OCI-LY1 (cell line): Measurements from ENCODE around the gene TLCD2.
A peak's percentile ranks its signal among the peaks of the same experiment; 100 is the strongest.
"Not testable (repeated sequence)": the region's sequence is repeated elsewhere in the genome, so short reads cannot be mapped to it uniquely, and the experiment has no call there.

Source experiments
- H2AFZ ChIP-seq: fragments of 200-600 bp; sonication (generic), shearing (Covaris generic); 2 replicates; pipeline ENCODE4 v1.6.0; 2014; ENCODE audit warnings: antibody characterized with exemption, mild to moderate bottlenecking, low read length
- H3F3A ChIP-seq: fragments of 200-600 bp; sonication (generic), shearing (Covaris generic); 2 replicates; pipeline ENCODE4 v1.6.0; 2014; ENCODE audit warnings: mild to moderate bottlenecking, antibody characterized with exemption, low read length, moderate library complexity; ENCODE audit not compliant: insufficient read depth
- H3K27ac ChIP-seq: fragments of 200-600 bp; sonication (generic); 2 replicates; pipeline ENCODE4 v1.5.1; 2014; ENCODE audit warnings: low read length, mixed run types, mild to moderate bottlenecking, low read depth; ENCODE audit not compliant: poor library complexity, severe bottlenecking
- H3K27me3 ChIP-seq: fragments of 200-600 bp; sonication (generic); 2 replicates; pipeline ENCODE4 v1.6.0; 2014; ENCODE audit warnings: antibody characterized with exemption, mild to moderate bottlenecking, low read length, moderate library complexity; ENCODE audit not compliant: insufficient read depth
- H3K36me3 ChIP-seq: fragments of 200-600 bp; sonication (generic); 2 replicates; pipeline ENCODE4 v1.6.1; 2014; ENCODE audit warnings: mild to moderate bottlenecking, antibody characterized with exemption, low read length, moderate library complexity, mixed read lengths; ENCODE audit not compliant: insufficient read depth
- H3K4me1 ChIP-seq: fragments of 200-600 bp; sonication (generic); 2 replicates; pipeline ENCODE4 v1.5.1; 2014; ENCODE audit warnings: mild to moderate bottlenecking, low read length, moderate library complexity; ENCODE audit not compliant: insufficient read depth, severe bottlenecking
- H3K4me2 ChIP-seq: fragments of 200-600 bp; sonication (generic), shearing (Covaris generic); 2 replicates; pipeline ENCODE4 v1.6.1; 2014; ENCODE audit warnings: low read length
- H3K4me3 ChIP-seq: fragments of 200-600 bp; sonication (generic); 2 replicates; pipeline ENCODE4 v1.5.1; 2014; ENCODE audit warnings: low read length, low read depth, mild to moderate bottlenecking, mixed read lengths; ENCODE audit not compliant: poor library complexity, severe bottlenecking
- H3K79me2 ChIP-seq: fragments of 200-600 bp; shearing (Covaris generic); 2 replicates; pipeline ENCODE4 v1.6.1; 2016; ENCODE audit warnings: mixed run types, low read length, mixed read lengths; ENCODE audit not compliant: insufficient read depth
- H3K9ac ChIP-seq: fragments of 200-600 bp; sonication (generic), shearing (Covaris generic); 2 replicates; pipeline ENCODE4 v1.6.1; 2014; ENCODE audit warnings: mild to moderate bottlenecking, low read length, mixed read lengths
- H3K9me2 ChIP-seq: fragments of 200-600 bp; sonication (generic), shearing (Covaris generic); 2 replicates; pipeline ENCODE4 v1.6.1; 2014; ENCODE audit warnings: low read depth, mild to moderate bottlenecking, low read length, mixed read lengths
- H3K9me3 ChIP-seq: fragments of 200-600 bp; shearing (Covaris generic); 2 replicates; pipeline ENCODE4 v1.6.1; 2014; ENCODE audit warnings: low read length, mixed read lengths
- H4K20me1 ChIP-seq: fragments of 200-600 bp; sonication (generic), shearing (Covaris generic); 2 replicates; pipeline ENCODE4 v1.6.0; 2016; ENCODE audit warnings: mild to moderate bottlenecking, low read length; ENCODE audit not compliant: insufficient read depth
- EZH2 ChIP-seq: fragments of 200-600 bp; sonication (generic), shearing (Covaris generic); IDR thresholded peaks from 2 replicates; pipeline ENCODE4 v1.8.0; 2017; ENCODE audit warnings: borderline replicate concordance, mixed run types, mild to moderate bottlenecking, antibody characterized with exemption, low read length, moderate library complexity, mixed read lengths
- TF ChIP-seq, protein P1 (sequence below): fragments of 200-600 bp; sonication (generic), shearing (Covaris generic); IDR thresholded peaks from 2 replicates; pipeline ENCODE4 v1.5.1; 2017; ENCODE audit warnings: mild to moderate bottlenecking, antibody characterized with exemption, low read length, moderate library complexity, mixed read lengths

TLCD2 gene

DNA sequence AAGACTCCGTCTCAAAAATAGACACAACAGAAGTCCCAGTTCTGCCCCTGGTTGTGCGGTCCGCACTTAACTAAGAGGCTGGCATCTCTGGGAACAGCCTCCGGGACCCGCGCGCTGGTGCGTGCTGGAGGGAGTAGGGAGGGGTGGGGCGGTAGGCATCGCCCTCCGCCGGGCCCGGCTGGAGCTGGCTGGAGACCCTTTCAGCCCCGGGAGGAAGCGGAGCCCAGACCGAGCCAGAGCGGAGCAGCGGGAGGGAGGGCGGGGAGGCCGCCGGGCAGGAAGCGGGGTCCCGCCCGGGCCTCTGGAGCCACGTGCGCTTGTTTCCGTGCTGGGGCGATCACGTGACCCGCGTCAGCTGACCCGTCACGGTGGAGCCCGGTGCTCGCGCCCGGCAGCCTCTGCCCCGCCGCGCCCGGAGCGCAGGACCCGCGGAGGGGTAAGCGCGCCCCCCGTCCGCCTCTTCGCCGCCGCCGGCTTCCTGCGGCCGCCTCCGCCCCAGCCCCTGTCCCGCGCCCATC lies 14.2 kb upstream of the TLCD2 start, which contains the start of gene WDR81:
WDR81 (plus strand) TSS at position 354 of the 518 bp plus-strand sequence. CDS start 256 bp downstream, outside the sequence.
- H3K9me3 ChIP-seq, result no peaks in the 10 kb centered on the region
- H3K4me1 ChIP-seq, result peaks cover 77% of the 10 kb centered on the region
- peaks cover 11% of the 10 kb centered on the region; the same call in 1 of the 2 replicates for H3K36me3 ChIP-seq
- no peaks in the 10 kb centered on the region for H4K20me1 ChIP-seq
- H3K27ac ChIP-seq, result peak within 1 kb of the TSS; percentile 93
- peak within 1 kb of the TSS; percentile 95 for H3K4me2 ChIP-seq
- no peak within 1 kb of the TSS for H2AFZ ChIP-seq
- H3K27me3 ChIP-seq, result no peaks in the 10 kb centered on the region
- no peaks in the 10 kb centered on the region for H3K79me2 ChIP-seq
- H3K9ac ChIP-seq, result peak within 1 kb of the TSS; percentile 86
- H3K9me2 ChIP-seq, result no peaks in the 10 kb centered on the region
- H3K4me3 ChIP-seq, result peak within 1 kb of the TSS; percentile 88
- TF ChIP-seq, protein P1, sequence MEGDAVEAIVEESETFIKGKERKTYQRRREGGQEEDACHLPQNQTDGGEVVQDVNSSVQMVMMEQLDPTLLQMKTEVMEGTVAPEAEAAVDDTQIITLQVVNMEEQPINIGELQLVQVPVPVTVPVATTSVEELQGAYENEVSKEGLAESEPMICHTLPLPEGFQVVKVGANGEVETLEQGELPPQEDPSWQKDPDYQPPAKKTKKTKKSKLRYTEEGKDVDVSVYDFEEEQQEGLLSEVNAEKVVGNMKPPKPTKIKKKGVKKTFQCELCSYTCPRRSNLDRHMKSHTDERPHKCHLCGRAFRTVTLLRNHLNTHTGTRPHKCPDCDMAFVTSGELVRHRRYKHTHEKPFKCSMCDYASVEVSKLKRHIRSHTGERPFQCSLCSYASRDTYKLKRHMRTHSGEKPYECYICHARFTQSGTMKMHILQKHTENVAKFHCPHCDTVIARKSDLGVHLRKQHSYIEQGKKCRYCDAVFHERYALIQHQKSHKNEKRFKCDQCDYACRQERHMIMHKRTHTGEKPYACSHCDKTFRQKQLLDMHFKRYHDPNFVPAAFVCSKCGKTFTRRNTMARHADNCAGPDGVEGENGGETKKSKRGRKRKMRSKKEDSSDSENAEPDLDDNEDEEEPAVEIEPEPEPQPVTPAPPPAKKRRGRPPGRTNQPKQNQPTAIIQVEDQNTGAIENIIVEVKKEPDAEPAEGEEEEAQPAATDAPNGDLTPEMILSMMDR, result no peak
- no peak for TF ChIP-seq EZH2
- no peaks in the 10 kb centered on the region; the same call in 1 of the 2 replicates for H3F3A ChIP-seq

DNA sequence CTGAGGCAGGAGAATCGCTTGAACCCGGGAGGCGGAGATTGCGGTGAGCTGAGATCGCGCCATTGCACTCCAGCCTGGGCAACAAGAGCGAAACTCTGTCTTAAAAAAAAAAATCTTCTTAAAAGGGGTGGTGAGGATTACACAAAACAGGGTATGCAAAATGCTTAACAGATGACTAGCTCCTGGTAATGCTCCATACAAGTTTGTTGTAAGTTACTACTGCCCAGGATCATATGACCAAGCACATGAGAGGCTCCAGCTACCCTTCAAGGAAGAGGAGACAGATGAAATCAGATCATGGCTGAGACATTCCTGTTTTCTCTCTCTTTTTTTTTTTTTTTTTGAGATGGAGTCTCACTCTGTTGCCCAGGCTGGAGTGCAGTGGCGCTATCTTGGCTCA lies 11.8 kb upstream of the TLCD2 start:
- not testable (repeated sequence) for H3K9me2 ChIP-seq

DNA sequence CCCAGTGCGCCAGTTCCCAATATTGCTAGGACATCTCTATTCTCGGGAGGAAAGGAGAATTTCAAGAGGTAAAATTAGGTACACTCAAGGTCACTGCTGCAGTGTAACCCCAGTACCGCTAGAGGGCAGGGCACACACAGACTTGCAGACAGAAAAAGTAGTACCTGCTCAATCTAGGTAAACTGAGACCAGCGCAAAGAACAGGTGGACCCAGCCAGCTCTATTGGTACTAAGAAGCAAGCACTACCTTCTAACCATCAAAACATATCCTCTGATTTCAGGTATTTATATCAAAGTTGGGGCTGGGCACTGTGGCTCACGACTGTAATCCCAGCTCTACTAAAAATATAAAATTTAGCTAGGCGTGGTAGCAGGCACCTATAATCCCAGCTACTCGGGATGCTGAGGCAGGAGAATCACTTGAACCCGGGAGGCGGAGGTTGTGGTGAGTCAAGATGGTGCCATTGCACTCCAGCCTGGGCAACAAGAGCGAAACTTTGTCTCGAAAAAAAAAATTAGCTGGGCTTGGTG lies 10.7 kb upstream of the TLCD2 start:
- no peaks in the 10 kb centered on the region for H3K9me2 ChIP-seq

More for the DNA sequence above, 11.8 kb upstream of the TLCD2 start:
- not testable (repeated sequence) for H2AFZ ChIP-seq, H3K27me3 ChIP-seq, H3K4me3 ChIP-seq, H3K79me2 ChIP-seq, H3F3A ChIP-seq, H3K9me3 ChIP-seq, H3K4me2 ChIP-seq, H3K9ac ChIP-seq, H4K20me1 ChIP-seq
- peaks cover 69% of the 10 kb centered on the region for H3K4me1 ChIP-seq
- H3K27ac ChIP-seq, result peak overlapping the region; percentile 93
- peaks cover 10% of the 10 kb centered on the region; the same call in 1 of the 2 replicates for H3K36me3 ChIP-seq

More for the DNA sequence above, 10.7 kb upstream of the TLCD2 start:
- Histone ChIP-seq H3K4me2 (peak overlapping the region; percentile 56), H4K20me1 (no peaks in the 10 kb centered on the region), H3K4me1 (peaks cover 64% of the 10 kb centered on the region), H3K4me3 (peak overlapping the region; percentile 43), H3K27ac (peak overlapping the region; percentile 93), H3K9ac (peak overlapping the region; percentile 11; the same call in 1 of the 2 replicates), H3K27me3 (no peaks in the 10 kb centered on the region), H3K9me3 (no peaks in the 10 kb centered on the region), H3K36me3 (no peaks in the 10 kb centered on the region), H3F3A (no peaks in the 10 kb centered on the region; the same call in 1 of the 2 replicates), H2AFZ (no peak overlapping the region), H3K79me2 (no peaks in the 10 kb centered on the region)
- TF ChIP-seq, protein P1, result peak; percentile 98
- TF ChIP-seq EZH2, result no peak
